C4-2B (cell line): ENCODE measurements around the gene SCAPER.

ENCODE experiments used
- CTCF ChIP-seq: fragments of 450-650 bp; conservative IDR thresholded peaks from 2 replicates; pipeline ENCODE4 v1.5.1; 2017; ENCODE audit warnings: mild to moderate bottlenecking
- ZFX ChIP-seq: fragments of 450-650 bp; IDR thresholded peaks from 2 replicates; pipeline ENCODE4 v1.6.1; 2017

GRCh38 chr15:76360416-76360815 lies 544.7 kb downstream of the SCAPER start:
- TF ChIP-seq CTCF (no peak), ZFX (no peak)
